Measurements from ENCODE around the gene TCHH.

TCHH gene

GRCh38 chr1:152061952-152062351 is 53.3 kb downstream of the TCHH start:
- no peak for DNase-seq (ENCODE audit: low read depth in 2 of 2)

All from stimulated activated CD8-positive, alpha-beta memory T cell treated with anti-CD3 and anti-CD28 coated beads, Interleukin-15, amount 100 ng/mL, for 48 hours (primary cell).